GM12865 (cell line): ENCODE data around the gene ARMH1.
"Not testable (repeated sequence)": the region's sequence is repeated elsewhere in the genome, so short reads cannot be mapped to it uniquely, and the experiment has no call there.

Experiments used
- DNase-seq: peaks from one replicate; pipeline ENCODE4 v3.0.0; 2010; ENCODE audit warnings: low read depth
- H3K4me3 ChIP-seq: 2 replicates; pipeline ENCODE4 v1.5.1; 2011; ENCODE audit warnings: mild to moderate bottlenecking, low read depth, low read length, control low read depth
- CTCF ChIP-seq: IDR thresholded peaks from 2 replicates; pipeline ENCODE4 v1.5.1; 2011; ENCODE audit warnings: low read length, control low read depth, low read depth, inconsistent platforms; ENCODE audit not compliant: insufficient read depth; ENCODE audit errors: missing control alignments

The ARMH1 gene

GRCh38 chr1:44757420-44757819, 82.9 kb downstream of the ARMH1 start:
- no peak overlapping the region for H3K4me3 ChIP-seq
- no peak for TF ChIP-seq CTCF
- DNase-seq: peak; percentile 61

GRCh38 chr1:44759077-44759476, 84.6 kb downstream of the ARMH1 start:
- DNase-seq: no peak
- TF ChIP-seq CTCF: no peak
- no peak overlapping the region for H3K4me3 ChIP-seq

- no peak for DNase-seq
- no peak for TF ChIP-seq CTCF
- no peak overlapping the region for H3K4me3 ChIP-seq
These were observed 86.4 kb downstream of the ARMH1 start for GRCh38 chr1:44760876-44761275.

GRCh38 chr1:44766421-44766820, 91.9 kb downstream of the ARMH1 start:
- not testable (repeated sequence) for H3K4me3 ChIP-seq, DNase-seq
